ENCODE measurements around the gene SLC66A3. TPM values are rescaled to one million over a fixed set of nuclear protein-coding genes. Genes with fewer than 3 reads are reported as not detected.

SLC66A3 gene
- total RNA-seq, 1 experiment from 2014 or later = 3.7 TPM

DNA sequence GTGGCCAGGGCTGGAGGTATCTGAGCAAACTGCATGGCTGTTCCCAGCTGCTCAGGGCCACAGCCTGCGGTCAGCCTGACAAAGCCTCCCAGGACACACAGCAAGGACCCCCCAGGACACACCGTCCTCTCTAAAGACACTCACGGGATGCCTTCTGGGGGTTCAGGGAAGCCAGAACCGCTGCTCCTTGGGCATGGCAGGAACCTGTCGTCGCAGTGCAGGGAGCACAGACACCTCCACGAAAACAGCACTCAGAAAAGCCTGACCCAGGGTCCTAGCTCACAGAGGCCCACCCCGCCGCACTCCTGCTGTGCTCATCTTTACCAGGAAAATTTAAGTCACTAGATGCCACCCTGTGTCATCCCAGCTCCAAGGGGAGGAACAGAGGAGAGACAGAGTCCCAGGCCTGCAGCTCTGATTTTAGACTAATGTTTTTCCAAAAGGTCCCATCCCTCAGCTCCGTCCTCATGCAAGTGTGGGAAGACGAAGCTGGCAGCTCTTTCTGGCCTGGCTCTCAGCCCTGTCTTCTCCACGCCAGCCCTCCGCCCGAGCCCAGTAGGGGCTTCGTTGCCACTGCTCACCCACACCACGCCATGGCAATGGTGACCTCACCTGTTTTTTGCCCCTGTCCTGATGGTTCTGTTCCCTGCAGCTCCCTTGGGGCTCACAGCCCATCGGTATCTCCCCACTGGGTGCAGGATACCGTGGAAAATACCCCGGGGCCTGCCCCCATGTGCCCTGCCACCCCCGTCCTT lies 23.9 kb upstream of the SLC66A3 start:
- Mint-ChIP-seq H3K27me3 (ENCODE audit: insufficient read depth, unreplicated experiment) (peaks cover 7% of the 10 kb centered on the region), H3K27ac (ENCODE audit: low read depth, unreplicated experiment) (no peak overlapping the region), H3K4me3 (ENCODE audit: unreplicated experiment) (no peak overlapping the region), H3K36me3 (ENCODE audit: insufficient read depth, unreplicated experiment) (no peaks in the 10 kb centered on the region), H3K4me1 (ENCODE audit: insufficient read depth, unreplicated experiment) (peaks cover 7% of the 10 kb centered on the region), H3K9me3 (ENCODE audit: unreplicated experiment) (no peaks in the 10 kb centered on the region)
- intact Hi-C loops (cut with micrococcal nuclease) = no loop called here
- CTCF ChIA-PET = interaction anchor here (0.6 to 6.3 kb wide), 30 partner anchors 9 to 649 kb away, joined by 3 to 65 read pairs (median 5); partner anchors contain the start of gene SLC66A3
- POLR2A ChIA-PET = interaction anchor here (2.0 kb wide), 1 partner anchor 23 kb away, joined by 11 read pairs; the partner anchor contains the start of gene SLC66A3
- no TSS peak for BruUV-seq (replicated peaks)
- no peak for DNase-seq (ENCODE audit: unreplicated experiment)
- TF ChIP-seq, protein P1, sequence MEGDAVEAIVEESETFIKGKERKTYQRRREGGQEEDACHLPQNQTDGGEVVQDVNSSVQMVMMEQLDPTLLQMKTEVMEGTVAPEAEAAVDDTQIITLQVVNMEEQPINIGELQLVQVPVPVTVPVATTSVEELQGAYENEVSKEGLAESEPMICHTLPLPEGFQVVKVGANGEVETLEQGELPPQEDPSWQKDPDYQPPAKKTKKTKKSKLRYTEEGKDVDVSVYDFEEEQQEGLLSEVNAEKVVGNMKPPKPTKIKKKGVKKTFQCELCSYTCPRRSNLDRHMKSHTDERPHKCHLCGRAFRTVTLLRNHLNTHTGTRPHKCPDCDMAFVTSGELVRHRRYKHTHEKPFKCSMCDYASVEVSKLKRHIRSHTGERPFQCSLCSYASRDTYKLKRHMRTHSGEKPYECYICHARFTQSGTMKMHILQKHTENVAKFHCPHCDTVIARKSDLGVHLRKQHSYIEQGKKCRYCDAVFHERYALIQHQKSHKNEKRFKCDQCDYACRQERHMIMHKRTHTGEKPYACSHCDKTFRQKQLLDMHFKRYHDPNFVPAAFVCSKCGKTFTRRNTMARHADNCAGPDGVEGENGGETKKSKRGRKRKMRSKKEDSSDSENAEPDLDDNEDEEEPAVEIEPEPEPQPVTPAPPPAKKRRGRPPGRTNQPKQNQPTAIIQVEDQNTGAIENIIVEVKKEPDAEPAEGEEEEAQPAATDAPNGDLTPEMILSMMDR (IDR thresholded peaks at IDR 0.05; ENCODE audit: unreplicated experiment) = no peak

DNA sequence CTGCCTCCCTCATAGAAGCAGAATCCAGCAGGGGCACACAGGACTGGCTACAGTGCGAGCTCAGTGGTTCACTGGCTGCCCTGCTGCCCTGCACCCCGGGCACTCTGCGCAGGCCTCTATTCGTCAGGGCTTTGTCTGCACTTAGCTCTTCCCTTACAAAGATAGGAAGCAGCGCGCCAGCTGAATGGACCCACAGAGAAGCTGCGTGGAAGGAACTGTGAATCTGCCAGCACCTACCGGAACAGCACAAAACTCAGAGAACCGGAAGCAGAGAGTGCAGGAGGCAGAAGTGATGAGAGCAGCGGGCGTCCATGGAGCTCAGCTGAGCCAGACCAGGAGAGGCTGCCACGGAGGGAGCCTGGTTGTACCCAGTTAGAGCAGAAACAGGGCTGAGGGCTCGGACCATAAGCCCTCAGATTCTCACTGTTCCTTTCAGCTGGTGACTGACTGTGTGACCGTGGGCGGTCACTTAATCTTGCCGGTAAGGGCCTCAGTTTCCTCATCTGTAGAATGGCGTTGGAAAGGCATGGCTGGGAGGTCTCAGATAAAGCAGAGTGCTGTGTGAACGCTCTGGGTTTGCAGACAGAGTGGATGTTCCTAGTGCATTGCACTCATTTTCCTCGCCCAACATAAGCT lies 23.1 kb upstream of the SLC66A3 start:
- no peak for DNase-seq (ENCODE audit: unreplicated experiment)
- Mint-ChIP-seq H3K27me3 (ENCODE audit: insufficient read depth, unreplicated experiment) (peaks cover 16% of the 10 kb centered on the region), H3K27ac (ENCODE audit: low read depth, unreplicated experiment) (peak overlapping the region; percentile 94), H3K4me3 (ENCODE audit: unreplicated experiment) (peak overlapping the region; percentile 76), H3K9me3 (ENCODE audit: unreplicated experiment) (no peaks in the 10 kb centered on the region), H3K36me3 (ENCODE audit: insufficient read depth, unreplicated experiment) (no peaks in the 10 kb centered on the region), H3K4me1 (ENCODE audit: insufficient read depth, unreplicated experiment) (peaks cover 12% of the 10 kb centered on the region)
- TF ChIP-seq, protein P1 (IDR thresholded peaks at IDR 0.05; ENCODE audit: unreplicated experiment) = no peak
- BruUV-seq (replicated peaks) = no TSS peak
- CTCF ChIA-PET = interaction anchor here (0.6 to 6.3 kb wide), 63 partner anchors 10 to 649 kb away, joined by 3 to 65 read pairs (median 4); partner anchors contain the start of gene SLC66A3
- POLR2A ChIA-PET = interaction anchor here (0.6 to 2.0 kb wide), 6 partner anchors 22 to 812 kb away, joined by 3 to 11 read pairs (median 3); partner anchors contain the start of genes PDIA6 and SLC66A3
- intact Hi-C loops (cut with micrococcal nuclease) = loop anchor here (1.0 to 2.0 kb wide), 6 partner anchors 103 to 452 kb away; no protein-coding TSS in a partner anchor

DNA sequence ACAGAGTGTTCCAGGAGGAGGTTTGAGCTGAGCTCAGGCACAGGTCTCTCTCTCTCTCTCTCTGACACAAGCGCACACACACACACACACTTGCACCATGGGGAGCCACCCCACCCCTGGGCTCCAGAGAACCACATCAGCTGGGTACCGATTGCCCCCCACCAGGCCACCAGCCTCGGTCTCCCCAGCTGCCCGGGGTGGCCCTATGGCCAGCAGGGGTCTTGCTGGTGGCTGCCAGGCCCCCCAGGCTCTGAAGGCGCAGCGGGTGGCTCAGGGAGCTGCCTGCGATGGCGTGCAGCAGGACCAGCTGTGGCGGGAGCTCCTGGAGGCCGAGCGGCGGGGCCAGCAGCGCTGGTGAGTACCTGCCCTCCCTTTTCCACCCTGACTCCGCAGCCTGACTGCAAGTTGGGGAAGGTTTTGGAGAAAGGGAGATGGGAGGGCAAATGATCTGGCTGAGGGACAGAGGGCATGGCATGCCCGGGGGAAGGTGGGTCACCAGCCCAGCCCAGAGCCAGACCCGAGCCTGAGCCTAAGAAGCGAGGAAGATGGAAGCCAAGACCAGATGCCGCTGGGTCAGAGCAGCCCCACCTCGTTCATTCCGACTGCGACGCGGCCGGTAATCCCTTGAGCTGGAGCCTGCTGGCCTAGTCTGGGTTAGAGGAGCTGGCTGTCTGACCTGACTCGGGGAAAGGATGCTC lies 21.9 kb upstream of the SLC66A3 start:
- intact Hi-C loops (cut with micrococcal nuclease) = loop anchor here (2.0 kb wide), 2 partner anchors 101 to 209 kb away; no protein-coding TSS in a partner anchor

More for the DNA sequence above, 21.9 kb upstream of the SLC66A3 start:
- Mint-ChIP-seq H3K4me1 (ENCODE audit: insufficient read depth, unreplicated experiment) (peaks cover 12% of the 10 kb centered on the region), H3K36me3 (ENCODE audit: insufficient read depth, unreplicated experiment) (no peaks in the 10 kb centered on the region), H3K27ac (ENCODE audit: low read depth, unreplicated experiment) (peak overlapping the region; percentile 94), H3K27me3 (ENCODE audit: insufficient read depth, unreplicated experiment) (peaks cover 17% of the 10 kb centered on the region), H3K4me3 (ENCODE audit: unreplicated experiment) (peak overlapping the region; percentile 76), H3K9me3 (ENCODE audit: unreplicated experiment) (no peaks in the 10 kb centered on the region)
- no peak for DNase-seq (ENCODE audit: unreplicated experiment)
- ChIA-PET POLR2A (interaction anchor here (0.7 to 2.0 kb wide), 4 partner anchors 19 to 344 kb away, joined by 3 to 11 read pairs (median 5); partner anchors contain the start of gene SLC66A3), CTCF (interaction anchor here (0.5 to 6.3 kb wide), 68 partner anchors 10 to 1837 kb away, joined by 3 to 65 read pairs (median 4); partner anchors contain the start of gene E2F6)
- no TSS peak for BruUV-seq (replicated peaks)
- TF ChIP-seq, protein P1 (IDR thresholded peaks at IDR 0.05; ENCODE audit: unreplicated experiment) = no peak

All from MCF 10A (cell line).